ENCODE measurements around the gene ZNF654.

ZNF654 gene

DNA sequence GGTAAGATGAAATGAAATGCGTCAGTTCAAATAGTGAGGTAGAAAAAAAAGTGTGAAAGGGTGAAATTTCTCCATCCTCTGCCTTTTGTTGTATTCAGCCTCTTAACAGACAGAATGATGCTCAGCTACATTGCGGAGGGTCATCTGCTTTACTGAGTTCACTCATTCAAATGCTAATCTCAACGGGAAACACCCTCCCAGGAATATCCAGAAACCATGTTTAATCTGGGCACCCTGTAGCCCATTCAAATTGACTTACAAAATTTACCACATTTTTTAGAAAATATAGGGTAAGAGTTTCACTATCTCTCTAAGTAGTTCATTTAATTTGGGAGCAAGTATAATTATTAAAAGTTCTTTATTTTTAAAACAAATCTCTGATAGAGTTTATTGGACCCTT is 133.6 kb downstream of the ZNF654 start:
- Histone ChIP-seq H3K27ac (no peak overlapping the region), H3K27me3 (ENCODE audit: insufficient read depth, low read depth, severe bottlenecking) (no peaks in the 10 kb centered on the region), H3K9me3 (ENCODE audit: severe bottlenecking) (no peaks in the 10 kb centered on the region), H3K4me3 (ENCODE audit: low read depth, low read length) (no peak overlapping the region), H3K36me3 (no peaks in the 10 kb centered on the region)
- DNase-seq: no peak
- TF ChIP-seq, protein P1, sequence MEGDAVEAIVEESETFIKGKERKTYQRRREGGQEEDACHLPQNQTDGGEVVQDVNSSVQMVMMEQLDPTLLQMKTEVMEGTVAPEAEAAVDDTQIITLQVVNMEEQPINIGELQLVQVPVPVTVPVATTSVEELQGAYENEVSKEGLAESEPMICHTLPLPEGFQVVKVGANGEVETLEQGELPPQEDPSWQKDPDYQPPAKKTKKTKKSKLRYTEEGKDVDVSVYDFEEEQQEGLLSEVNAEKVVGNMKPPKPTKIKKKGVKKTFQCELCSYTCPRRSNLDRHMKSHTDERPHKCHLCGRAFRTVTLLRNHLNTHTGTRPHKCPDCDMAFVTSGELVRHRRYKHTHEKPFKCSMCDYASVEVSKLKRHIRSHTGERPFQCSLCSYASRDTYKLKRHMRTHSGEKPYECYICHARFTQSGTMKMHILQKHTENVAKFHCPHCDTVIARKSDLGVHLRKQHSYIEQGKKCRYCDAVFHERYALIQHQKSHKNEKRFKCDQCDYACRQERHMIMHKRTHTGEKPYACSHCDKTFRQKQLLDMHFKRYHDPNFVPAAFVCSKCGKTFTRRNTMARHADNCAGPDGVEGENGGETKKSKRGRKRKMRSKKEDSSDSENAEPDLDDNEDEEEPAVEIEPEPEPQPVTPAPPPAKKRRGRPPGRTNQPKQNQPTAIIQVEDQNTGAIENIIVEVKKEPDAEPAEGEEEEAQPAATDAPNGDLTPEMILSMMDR (IDR thresholded peaks at IDR 0.05; ENCODE audit: low read depth, low read length): no peak
